ENCODE data around the gene LTBP2.

Gene LTBP2

GRCh38 chr14:74611650-74612349, at the start of gene LTBP2:
Gene LTBP2 (minus strand): TSS chr14:74612237. CDS start chr14:74611944, 293 bp downstream.
- FAIRE-seq = no peak

GRCh38 chr14:74660863-74661262, 48.8 kb upstream of the LTBP2 start:
- no peak for FAIRE-seq

- FAIRE-seq = no peak
Observed at GRCh38 chr14:74660167-74660566, 48.1 kb upstream of the LTBP2 start.

GRCh38 chr14:74658535-74659131, 46.6 kb upstream of the LTBP2 start:
- FAIRE-seq = no peak

- no peak for FAIRE-seq
Observed at GRCh38 chr14:74656964-74657363, 44.9 kb upstream of the LTBP2 start.

GRCh38 chr14:74655599-74656395, 43.8 kb upstream of the LTBP2 start:
- FAIRE-seq = no peak

- FAIRE-seq = no peak
Observed at GRCh38 chr14:74654931-74655330, 42.9 kb upstream of the LTBP2 start.

- no peak for FAIRE-seq
Observed at GRCh38 chr14:74653386-74654138, 41.5 kb upstream of the LTBP2 start.

- no peak for FAIRE-seq
Observed at GRCh38 chr14:74652541-74652940, 40.5 kb upstream of the LTBP2 start.

- no peak for FAIRE-seq
Observed at GRCh38 chr14:74650927-74651686, 39.1 kb upstream of the LTBP2 start.

GRCh38 chr14:74649673-74650072, 37.6 kb upstream of the LTBP2 start:
- FAIRE-seq = no peak

GRCh38 chr14:74649167-74649566, 37.1 kb upstream of the LTBP2 start:
- FAIRE-seq = no peak

GRCh38 chr14:74648601-74649000, 36.6 kb upstream of the LTBP2 start:
- no peak for FAIRE-seq

- no peak for FAIRE-seq
Observed at GRCh38 chr14:74647678-74648461, 35.8 kb upstream of the LTBP2 start.

GRCh38 chr14:74647061-74647677, 35.1 kb upstream of the LTBP2 start:
- no peak for FAIRE-seq

- no peak for FAIRE-seq
Observed at GRCh38 chr14:74645756-74646470, 33.9 kb upstream of the LTBP2 start.

GRCh38 chr14:74645244-74645643, 33.2 kb upstream of the LTBP2 start:
- no peak for FAIRE-seq

- no peak for FAIRE-seq
Observed at GRCh38 chr14:74641601-74642391, 29.8 kb upstream of the LTBP2 start.

GRCh38 chr14:74638966-74639365, 26.9 kb upstream of the LTBP2 start:
- FAIRE-seq = no peak

- no peak for FAIRE-seq
Observed at GRCh38 chr14:74638066-74638465, 26.0 kb upstream of the LTBP2 start.
